OCI-LY3 (cell line): Measurements from ENCODE around the gene MCAT.

ENCODE experiments used
- H2AFZ ChIP-seq: fragments of 200-600, 300-600 bp; shearing (Covaris generic); 2 replicates; pipeline ENCODE4 v1.6.0; 2014; ENCODE audit warnings: antibody characterized with exemption, low read depth, low read length
- H3K27ac ChIP-seq: fragments of 200-600, 300-600 bp; sonication (generic); 2 replicates; pipeline ENCODE4 v1.5.1; 2014; ENCODE audit warnings: mild to moderate bottlenecking, low read length, moderate library complexity, mixed read lengths
- H3K27me3 ChIP-seq: fragments of 200-600, 300-600 bp; sonication (generic); 2 replicates; pipeline ENCODE4 v1.6.1; 2014; ENCODE audit warnings: low read depth, low read length, mixed read lengths
- H3K36me3 ChIP-seq: fragments of 200-600, 300-600 bp; sonication (generic); replicated peaks from 2 replicates; pipeline ENCODE3; 2014; ENCODE audit warnings: low read depth, low read length, mixed read lengths
- H3K4me1 ChIP-seq: fragments of 300-600, 200-600 bp; sonication (generic); 2 replicates; pipeline ENCODE4 v1.6.1; 2014; ENCODE audit warnings: low read length, mixed read lengths
- H3K4me2 ChIP-seq: fragments of 200-600, 300-600 bp; sonication (generic); 2 replicates; pipeline ENCODE4 v1.6.1; 2014; ENCODE audit warnings: low read length, mixed read lengths
- H3K4me3 ChIP-seq: fragments of 300-600, 200-600 bp; sonication (generic); 2 replicates; pipeline ENCODE4 v1.5.1; 2014; ENCODE audit warnings: antibody characterized with exemption, mild to moderate bottlenecking, low read length, moderate library complexity
- H3K79me2 ChIP-seq: fragments of 300-600, 200-600 bp; shearing (Covaris generic); 2 replicates; pipeline ENCODE4 v1.6.1; 2014; ENCODE audit warnings: mild to moderate bottlenecking, low read length, mixed read lengths
- H3K9ac ChIP-seq: fragments of 300-600, 200-600 bp; shearing (Covaris generic); 2 replicates; pipeline ENCODE4 v1.6.0; 2014; ENCODE audit warnings: mild to moderate bottlenecking, low read length, moderate library complexity
- H3K9me3 ChIP-seq: fragments of 200-600, 300-600 bp; shearing (Covaris generic); 2 replicates; pipeline ENCODE4 v1.6.1; 2014; ENCODE audit warnings: low read length, mixed read lengths; ENCODE audit not compliant: insufficient read depth
- H4K20me1 ChIP-seq: fragments of 200-600, 300-600 bp; sonication (generic); 2 replicates; pipeline ENCODE4 v1.6.1; 2016; ENCODE audit warnings: low read length, mixed read lengths; ENCODE audit not compliant: insufficient read depth
- CTCF ChIP-seq: fragments of 200-600, 300-600 bp; sonication (generic); IDR thresholded peaks from 2 replicates; pipeline ENCODE4 v1.5.1; 2014; ENCODE audit warnings: antibody characterized with exemption, low read length, low read depth
- EZH2phosphoT487 ChIP-seq: fragments of 200-600 bp; shearing (Covaris generic); IDR thresholded peaks from 2 replicates; pipeline ENCODE4 v1.6.1; 2018; ENCODE audit warnings: antibody characterized with exemption, mixed run types, low read depth

The MCAT gene

GRCh38 chr22:43154887-43155536, 11.8 kb upstream of the MCAT start:
- no peaks in the 10 kb centered on the region for H3K79me2 ChIP-seq
- no peak overlapping the region for H3K9ac ChIP-seq
- H2AFZ ChIP-seq, result no peak overlapping the region
- no peak overlapping the region for H3K4me3 ChIP-seq
- H3K27me3 ChIP-seq, result peaks cover 6% of the 10 kb centered on the region
- peaks cover 11% of the 10 kb centered on the region; the same call in 1 of the 2 replicates for H3K4me1 ChIP-seq
- H3K9me3 ChIP-seq, result no peaks in the 10 kb centered on the region
- no peaks in the 10 kb centered on the region for H4K20me1 ChIP-seq
- H3K36me3 ChIP-seq, result no peaks in the 10 kb centered on the region
- H3K4me2 ChIP-seq, result no peak overlapping the region
- no peak for TF ChIP-seq EZH2phosphoT487
- no peak for TF ChIP-seq CTCF
- H3K27ac ChIP-seq, result no peak overlapping the region

- H3K9me3 ChIP-seq, result no peaks in the 10 kb centered on the region
- no peak overlapping the region for H3K4me2 ChIP-seq
- no peak overlapping the region for H3K4me3 ChIP-seq
- peaks cover 11% of the 10 kb centered on the region; the same call in 1 of the 2 replicates for H3K4me1 ChIP-seq
- no peak overlapping the region for H3K27ac ChIP-seq
- no peaks in the 10 kb centered on the region for H4K20me1 ChIP-seq
- H3K27me3 ChIP-seq, result peaks cover 6% of the 10 kb centered on the region
- no peaks in the 10 kb centered on the region for H3K79me2 ChIP-seq
- no peak overlapping the region for H2AFZ ChIP-seq
- no peaks in the 10 kb centered on the region for H3K36me3 ChIP-seq
- TF ChIP-seq EZH2phosphoT487 (no peak), CTCF (no peak)
- no peak overlapping the region for H3K9ac ChIP-seq
Observed at GRCh38 chr22:43153899-43154298, 10.7 kb upstream of the MCAT start.

DNA sequence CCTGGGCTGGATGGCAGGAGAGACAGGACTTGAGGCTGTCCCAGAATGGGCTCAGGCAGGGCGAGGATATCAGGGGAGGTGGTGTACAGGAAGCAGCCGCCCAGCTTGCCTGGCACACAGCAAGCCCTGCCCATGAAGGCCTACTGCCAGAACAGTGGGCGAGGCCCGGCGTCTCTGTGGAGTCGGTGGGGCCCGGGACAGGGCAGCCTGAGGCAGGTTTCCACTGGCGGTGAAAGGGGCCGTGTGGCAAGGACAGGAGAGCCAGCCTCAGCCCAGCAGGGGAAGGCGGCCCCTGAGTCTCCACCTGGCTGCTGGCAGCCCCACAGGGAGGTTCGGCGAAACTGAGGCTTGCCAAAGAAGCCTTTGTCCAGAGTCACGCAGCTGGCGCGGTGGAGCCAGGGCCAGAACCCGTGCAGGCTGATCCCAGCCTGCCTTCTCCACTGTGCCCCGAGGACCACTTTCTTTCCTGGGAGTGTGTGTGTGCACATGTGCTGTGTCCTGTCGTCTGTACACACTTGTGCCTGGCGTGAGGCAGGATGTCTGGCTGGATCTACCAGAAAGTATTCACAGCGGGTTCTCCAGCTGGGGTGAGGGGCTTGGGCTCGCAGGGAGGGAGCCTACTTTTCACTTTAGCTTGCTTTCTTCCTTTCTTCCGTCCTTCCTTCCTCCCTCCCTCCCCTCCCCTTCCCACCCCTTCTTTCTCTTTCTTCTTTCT, 9.3 kb upstream of the MCAT start:
- Histone ChIP-seq H3K4me1 (peaks cover 16% of the 10 kb centered on the region), H3K4me2 (peak overlapping the region; percentile 92), H3K4me3 (peak overlapping the region; percentile 83), H3K79me2 (no peaks in the 10 kb centered on the region), H4K20me1 (no peaks in the 10 kb centered on the region), H2AFZ (peak overlapping the region; percentile 50; the same call in 1 of the 2 replicates), H3K27me3 (peaks cover 6% of the 10 kb centered on the region), H3K9me3 (no peaks in the 10 kb centered on the region), H3K27ac (no peak overlapping the region), H3K36me3 (no peaks in the 10 kb centered on the region), H3K9ac (peak overlapping the region; percentile 66)
- TF ChIP-seq CTCF, result no peak
- TF ChIP-seq EZH2phosphoT487, result no peak

DNA sequence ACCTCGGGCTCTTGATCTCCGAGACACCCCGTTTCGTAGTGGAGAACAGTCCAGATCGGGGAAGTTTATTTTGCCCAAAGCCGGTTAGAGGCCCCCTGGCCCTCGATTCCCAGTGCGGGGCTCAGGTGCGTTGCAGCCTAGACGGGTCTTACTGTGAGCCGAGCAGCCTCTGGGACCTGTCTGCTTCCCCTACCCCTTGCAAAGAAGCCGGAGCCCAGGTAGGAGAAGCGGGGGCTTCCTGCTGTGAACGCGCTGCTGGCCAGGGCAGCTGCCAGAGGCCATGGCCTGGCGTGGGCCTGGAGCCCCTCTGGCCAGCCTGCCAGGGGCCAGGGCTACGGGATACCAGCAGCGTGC, 8.8 kb upstream of the MCAT start:
- H3K27me3 ChIP-seq, result peaks cover 6% of the 10 kb centered on the region
- peak overlapping the region; percentile 66 for H3K9ac ChIP-seq
- no peaks in the 10 kb centered on the region for H3K9me3 ChIP-seq
- peak overlapping the region; percentile 92 for H3K4me2 ChIP-seq
- H4K20me1 ChIP-seq, result no peaks in the 10 kb centered on the region
- no peaks in the 10 kb centered on the region for H3K79me2 ChIP-seq
- H3K36me3 ChIP-seq, result no peaks in the 10 kb centered on the region
- no peak overlapping the region for H3K27ac ChIP-seq
- peak overlapping the region; percentile 83 for H3K4me3 ChIP-seq
- peaks cover 21% of the 10 kb centered on the region for H3K4me1 ChIP-seq
- no peak for TF ChIP-seq CTCF
- no peak for TF ChIP-seq EZH2phosphoT487
- peak overlapping the region; percentile 50 for H2AFZ ChIP-seq
